ENCODE measurements around the gene ABCA3. TPM values are rescaled to one million over a fixed set of nuclear protein-coding genes. Genes with fewer than 3 reads are reported as not detected.

Gene ABCA3
- total and polyA plus RNA-seq, 2 of the 8 experiments (the other 6 are each of a cell fraction or from before 2014, with no cell fraction given) = 5.7 to 7.9 TPM

DNA sequence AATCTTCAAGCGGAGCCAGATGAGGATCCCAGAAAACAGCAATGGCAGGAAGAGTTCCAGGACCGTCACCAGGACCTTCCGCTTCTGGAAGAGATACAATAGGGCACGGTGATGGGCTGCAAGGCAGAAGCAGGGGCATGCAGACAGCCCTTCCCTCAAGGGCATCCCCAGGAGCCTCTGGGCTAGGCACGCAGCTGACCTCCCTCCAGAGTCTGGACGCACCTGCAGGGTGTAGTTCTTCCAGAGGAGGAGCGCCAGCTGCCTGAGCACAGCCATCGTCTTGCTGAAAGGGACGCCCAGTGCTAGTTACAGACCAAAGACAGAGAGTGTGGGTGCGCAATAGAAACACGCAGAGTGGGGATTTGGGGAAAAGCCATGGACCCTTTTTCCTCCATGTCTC lies 14.3 kb downstream of the ABCA3 start:
- no peak overlapping the region for H4K91ac ChIP-seq (replicated peaks; ENCODE audit: insufficient read length, low read length)
- no peaks in the 10 kb centered on the region for H3K79me2 ChIP-seq (ENCODE audit: control insufficient read depth in 1 of 2, insufficient read depth in 2 of 2, low read length in 2 of 2)
- no peaks in the 10 kb centered on the region for H4K20me1 ChIP-seq (replicated peaks in 1 of 2; ENCODE audit: control insufficient read depth in 1 of 2, insufficient read depth in 2 of 2, low read length in 2 of 2)
- H3K18ac ChIP-seq (ENCODE audit: extremely low read depth, low read length) = no peak overlapping the region
- no peaks in the 10 kb centered on the region for H3K27me3 ChIP-seq (replicated peaks in 1 of 4; ENCODE audit: control insufficient read depth in 3 of 4, extremely low read depth in 1 of 4, insufficient read depth in 3 of 4, low read length in 3 of 4)
- no peak overlapping the region for H2BK15ac ChIP-seq (ENCODE audit: low read length)
- no peak overlapping the region for H2AK5ac ChIP-seq (ENCODE audit: low read depth, low read length)
- H2BK20ac ChIP-seq (ENCODE audit: low read length) = no peak overlapping the region
- 90% methylated on average over 9 of the region's 11 CpGs; no CpG with 5 or more reads in 1 of the 2 experiments for WGBS, 2 experiments (ENCODE audit: extremely low coverage in 1 of 2, insufficient coverage in 1 of 2, insufficient read length in 1 of 2, insufficient replicate concordance in 2 of 2, low coverage in 1 of 2, low lambda C conversion rate in 2 of 2, missing lambda C conversion rate in 1 of 2)
- H3K23me2 ChIP-seq (ENCODE audit: low read depth, low read length) = no peaks in the 10 kb centered on the region
- no peak overlapping the region for H3K23ac ChIP-seq (ENCODE audit: insufficient read length)
- no peak overlapping the region for H3K9ac ChIP-seq (replicated peaks in 1 of 4; ENCODE audit: extremely low read depth in 1 of 4, low read depth in 3 of 4, low read length in 3 of 4)
- H3K79me1 ChIP-seq (ENCODE audit: low read depth, low read length) = no peaks in the 10 kb centered on the region
- H3K4me1 ChIP-seq (replicated peaks in 1 of 4; ENCODE audit: control insufficient read depth in 3 of 4, insufficient read depth in 4 of 4, low read length in 3 of 4) = no peaks in the 10 kb centered on the region
- ChIA-PET POLR2A (ENCODE audit: partially characterized antibody) (no interaction called here), CTCF (ENCODE audit: partially characterized antibody) (interaction anchor here (0.5 kb wide), 1 partner anchor 584 kb away, joined by 4 read pairs; no protein-coding TSS in a partner anchor)
- H3K27ac ChIP-seq (ENCODE audit: low read depth, low read length) = no peak overlapping the region
- no peak overlapping the region for H2BK120ac ChIP-seq (replicated peaks; ENCODE audit: low read depth, low read length)
- H3K14ac ChIP-seq (ENCODE audit: insufficient read length) = no peak overlapping the region
- H3K56ac ChIP-seq (replicated peaks; ENCODE audit: insufficient read length, low read depth, low read length) = no peak overlapping the region
- no peak overlapping the region for H2BK5ac ChIP-seq (ENCODE audit: low read depth, low read length)
- H2AFZ ChIP-seq (ENCODE audit: low read length) = no peak overlapping the region
- DNase-seq (ENCODE audit: low read depth in 1 of 2, low spot score in 2 of 2) (no peak), FAIRE-seq (no peak)
- no peak overlapping the region for H3K4me2 ChIP-seq (ENCODE audit: insufficient read depth in 1 of 2, low read depth in 2 of 2, low read length in 2 of 2)
- no peaks in the 10 kb centered on the region for H3K36me3 ChIP-seq (ENCODE audit: control insufficient read depth in 2 of 4, insufficient read depth in 4 of 4, low read length in 3 of 4)
- TF ChIP-seq TAF7 (optimal IDR thresholded peaks at IDR 0.05; ENCODE audit: borderline replicate concordance, low read depth, low read length) (no peak), MAFK (IDR thresholded peaks at IDR 0.05; ENCODE audit: low read depth, low read length) (no peak), SP4 (IDR thresholded peaks at IDR 0.05; ENCODE audit: low read length) (no peak), TCF12 (IDR thresholded peaks at IDR 0.05; ENCODE audit: low read depth, low read length) (no peak), TEAD4 (IDR thresholded peaks at IDR 0.05; ENCODE audit: low read depth, low read length) (no peak), BRCA1 (IDR thresholded peaks at IDR 0.05; ENCODE audit: low read depth, low read length) (no peak), KDM1A (IDR thresholded peaks at IDR 0.05; ENCODE audit: borderline replicate concordance, low read length) (no peak), JUN (IDR thresholded peaks at IDR 0.05; ENCODE audit: low read depth, low read length) (no peak), POU5F1 (IDR thresholded peaks at IDR 0.05; ENCODE audit: low read depth, low read length) (no peak)
- TF ChIP-seq, protein P1, sequence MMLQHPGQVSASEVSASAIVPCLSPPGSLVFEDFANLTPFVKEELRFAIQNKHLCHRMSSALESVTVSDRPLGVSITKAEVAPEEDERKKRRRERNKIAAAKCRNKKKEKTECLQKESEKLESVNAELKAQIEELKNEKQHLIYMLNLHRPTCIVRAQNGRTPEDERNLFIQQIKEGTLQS (IDR thresholded peaks at IDR 0.05; ENCODE audit: insufficient read depth, low read depth, low read length) = no peak
- TF ChIP-seq, protein P2, sequence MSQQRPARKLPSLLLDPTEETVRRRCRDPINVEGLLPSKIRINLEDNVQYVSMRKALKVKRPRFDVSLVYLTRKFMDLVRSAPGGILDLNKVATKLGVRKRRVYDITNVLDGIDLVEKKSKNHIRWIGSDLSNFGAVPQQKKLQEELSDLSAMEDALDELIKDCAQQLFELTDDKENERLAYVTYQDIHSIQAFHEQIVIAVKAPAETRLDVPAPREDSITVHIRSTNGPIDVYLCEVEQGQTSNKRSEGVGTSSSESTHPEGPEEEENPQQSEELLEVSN (IDR thresholded peaks at IDR 0.05) = no peak
- H3K4me3 ChIP-seq (ENCODE audit: extremely low read depth in 1 of 4, insufficient read depth in 2 of 4, low read depth in 3 of 4, low read length in 4 of 4) = no peak overlapping the region
- H2BK12ac ChIP-seq (ENCODE audit: low read depth, low read length) = no peak overlapping the region
- H4K8ac ChIP-seq (ENCODE audit: extremely low read depth, insufficient read depth, low read length) = no peak overlapping the region
- no peak overlapping the region for H4K5ac ChIP-seq (ENCODE audit: insufficient read length, low read depth, low read length)
- no peaks in the 10 kb centered on the region for H3K9me3 ChIP-seq (ENCODE audit: insufficient read depth in 2 of 2, low read depth in 1 of 2, low read length in 1 of 2)
- no peak overlapping the region for H3K4ac ChIP-seq (replicated peaks; ENCODE audit: insufficient read length, low read depth, low read length)

Measured in H1 (cell line).